HCT116 (cell line): ENCODE measurements around the gene PAX9. TPM values are rescaled to one million over a fixed set of nuclear protein-coding genes. Genes with fewer than 3 reads are reported as not detected.

Experiments
- ATAC-seq: fragments of 200-7000 bp; cut with Tn5 transposase; 2 replicates; pipeline ENCODE4 v1.9.1; 2020; ENCODE audit warnings: mild to moderate bottlenecking, moderate library complexity
- BruUV-seq: library from RNA; stranded (reverse); fragments of 400-500 nt; replicated peaks from 2 replicates; lab custom pipeline; 2021; lab: Mats Ljungman, UMichigan
- CTCF ChIA-PET: fragments of 300-600 bp; sonication (Branson Sonifier 250); formaldehyde crosslinking; loops from one replicate; lab custom pipeline; 2021; ENCODE audit warnings: antibody characterized with exemption; lab: Charles Lee
- POLR2A ChIA-PET: fragments of 300-600, 350-600 bp; sonication (Branson Sonifier 250); formaldehyde crosslinking; loops from one replicate; lab custom pipeline; 2021; ENCODE audit warnings: antibody characterized with exemption; lab: Charles Lee
- RAD21 ChIA-PET, 2 experiments: fragments of 300-600 bp; sonication (Branson Sonifier 250); formaldehyde crosslinking; loops; one replicate each; lab custom pipeline; 2023; ENCODE audit warnings: low total read pairs in 2 of 2; ENCODE audit not compliant: uncharacterized antibody in 2 of 2, unreplicated experiment in 2 of 2, low non-redundant PET in 1 of 2; lab: Charles Lee
- DNase-seq: peaks from one replicate; pipeline ENCODE4 v3.0.0-alpha.2; 2010; ENCODE audit warnings: low read depth, low spot score
- H2AFZ ChIP-seq: fragments of 200-600 bp; shearing (Covaris generic), sonication (generic); 2 replicates; pipeline ENCODE4 v1.6.1; 2017; ENCODE audit warnings: low read depth, mixed run types, mixed read lengths, antibody characterized with exemption, low read length; ENCODE audit not compliant: poor library complexity, severe bottlenecking
- H3K27ac ChIP-seq: 2 replicates; pipeline ENCODE4 v1.5.1; 2012; ENCODE audit warnings: low read depth, low read length
- H3K27me3 ChIP-seq: fragments of 200-600 bp; sonication (generic); 2 replicates; pipeline ENCODE4 v1.6.1; 2016; ENCODE audit warnings: mixed run types, low read length, mixed read lengths; ENCODE audit not compliant: insufficient read depth
- H3K36me3 ChIP-seq, 2 experiments: fragments of 200-500 bp in 1 of 2; fragments of 200-600 bp in 1 of 2; sonication (Bioruptor generic) in 1 of 2; sonication (generic) in 1 of 2; 2 replicates each; pipeline versions ENCODE4 v1.5.1 to v1.6.1; 2014 to 2016; ENCODE audit warnings: low read length in 2 of 2, inconsistent platforms in 1 of 2, mixed read lengths in 1 of 2, mixed run types in 1 of 2; ENCODE audit not compliant: insufficient read depth in 2 of 2, control insufficient read depth in 1 of 2
- H3K4me1 ChIP-seq, 2 experiments: fragments of 200-600 bp in 1 of 2; sonication (generic) in 1 of 2; 2 replicates each; pipeline versions ENCODE4 v1.5.1 to v1.6.1; 2012 to 2017; ENCODE audit warnings: low read length in 2 of 2, inconsistent platforms in 1 of 2, mild to moderate bottlenecking in 1 of 2, mixed read lengths in 1 of 2, mixed run types in 1 of 2, moderate library complexity in 1 of 2; ENCODE audit not compliant: insufficient read depth in 2 of 2, control insufficient read depth in 1 of 2
- H3K4me2 ChIP-seq: fragments of 200-600 bp; sonication (generic); 2 replicates; pipeline ENCODE4 v1.6.1; 2017; ENCODE audit warnings: mixed run types, low read length, mixed read lengths
- H3K4me3 ChIP-seq, 2 experiments: fragments of 200-600 bp in 1 of 2; sonication (generic) in 1 of 2; replicated peaks in 1 of 2; 2 replicates each; pipeline ENCODE4 v1.5.1; 2011 to 2016; ENCODE audit warnings: low read length in 2 of 2, control low read depth in 1 of 2, low read depth in 1 of 2, mild to moderate bottlenecking in 1 of 2, mixed read lengths in 1 of 2, mixed run types in 1 of 2
- H3K79me2 ChIP-seq: fragments of 200-600 bp; sonication (generic); 2 replicates; pipeline ENCODE4 v1.6.1; 2017; ENCODE audit warnings: mild to moderate bottlenecking, mixed run types, low read length, moderate library complexity, mixed read lengths; ENCODE audit not compliant: insufficient read depth
- H3K9ac ChIP-seq: fragments of 200-600 bp; sonication (generic); 2 replicates; pipeline ENCODE4 v1.6.1; 2016; ENCODE audit warnings: low read length, mixed read lengths
- H3K9me2 ChIP-seq: fragments of 200-600 bp; sonication (generic), shearing (Covaris generic); 2 replicates; pipeline ENCODE4 v1.6.1; 2017; ENCODE audit warnings: mixed run types, mild to moderate bottlenecking, moderate library complexity; ENCODE audit not compliant: insufficient read depth
- H3K9me3 ChIP-seq, 2 experiments: fragments of 200-500 bp in 1 of 2; fragments of 200-600 bp in 1 of 2; sonication (Bioruptor generic) in 1 of 2; sonication (generic) in 1 of 2; 2 replicates each; pipeline ENCODE4 v1.6.1; 2014 to 2017; ENCODE audit warnings: low read length in 2 of 2, mixed read lengths in 2 of 2, inconsistent platforms in 1 of 2, low read depth in 1 of 2, mild to moderate bottlenecking in 1 of 2, mixed run types in 1 of 2, moderate library complexity in 1 of 2; ENCODE audit not compliant: control insufficient read depth in 1 of 2, insufficient read depth in 1 of 2
- H4K20me1 ChIP-seq: fragments of 200-600 bp; sonication (generic), shearing (Covaris generic); 2 replicates; pipeline ENCODE4 v1.6.1; 2017; ENCODE audit warnings: mixed run types, mild to moderate bottlenecking, moderate library complexity; ENCODE audit not compliant: insufficient read depth
- CBX3 ChIP-seq: IDR thresholded peaks from 2 replicates; pipeline ENCODE4 v1.6.1; 2012; ENCODE audit warnings: low read depth
- CEBPB ChIP-seq: IDR thresholded peaks from 2 replicates; pipeline ENCODE4 v1.6.1; 2012; ENCODE audit warnings: low read depth
- ELF1 ChIP-seq: IDR thresholded peaks from 2 replicates; pipeline ENCODE4 v1.6.1; 2012; ENCODE audit warnings: low read depth, borderline replicate concordance
- FOSL1 ChIP-seq: IDR thresholded peaks from 2 replicates; pipeline ENCODE4 v1.6.1; 2012; ENCODE audit warnings: low read depth
- MAX ChIP-seq: IDR thresholded peaks from 2 replicates; pipeline ENCODE4 v1.6.1; 2012
- POLR2A ChIP-seq: IDR thresholded peaks from 2 replicates; pipeline ENCODE4 v1.7.0; 2011; ENCODE audit warnings: borderline replicate concordance; ENCODE audit not compliant: insufficient read depth, insufficient read length; ENCODE audit errors: extremely low read depth
- POLR2AphosphoS5 ChIP-seq: IDR thresholded peaks from 2 replicates; pipeline ENCODE4 v1.6.1; 2011; ENCODE audit warnings: mild to moderate bottlenecking, low read depth, low read length, moderate library complexity
- RAD21 ChIP-seq: IDR thresholded peaks from 2 replicates; pipeline ENCODE4 v1.6.1; 2012; ENCODE audit warnings: low read depth, mild to moderate bottlenecking
- TCF7L2 ChIP-seq: IDR thresholded peaks from 2 replicates; pipeline ENCODE4 v1.7.0; 2011; ENCODE audit warnings: borderline replicate concordance, inconsistent platforms; ENCODE audit not compliant: insufficient read depth, insufficient read length; ENCODE audit errors: extremely low read depth
- YY1 ChIP-seq: IDR thresholded peaks from 2 replicates; pipeline ENCODE4 v1.6.1; 2011; ENCODE audit warnings: low read length, low read depth, moderate library complexity, mild to moderate bottlenecking; ENCODE audit not compliant: insufficient replicate concordance; ENCODE audit errors: extremely low read depth
- ZFX ChIP-seq: fragments of 450-650 bp; IDR thresholded peaks from 2 replicates; pipeline ENCODE4 v1.6.1; 2017
- ZNF274 ChIP-seq: fragments of 200-500 bp; sonication (Bioruptor generic); IDR thresholded peaks from 2 replicates; pipeline ENCODE4 v1.6.1; 2014; ENCODE audit warnings: mild to moderate bottlenecking, low read depth, low read length, inconsistent platforms
- intact Hi-C: fragments of 100-400 bp; cut with micrococcal nuclease; formaldehyde crosslinking; loops from 2 replicates; pipeline ENCODE4 v1.10.0; 2022
- total RNA-seq: library from RNA; stranded (reverse); gene quantifications from one replicate; pipeline ENCODE4 v1.2.1, GENCODE V29; 2021; ENCODE audit not compliant: unreplicated experiment
- TF ChIP-seq, protein P1 (sequence below): IDR thresholded peaks from 2 replicates; pipeline ENCODE4 v1.6.1; 2011; ENCODE audit warnings: mild to moderate bottlenecking, low read length, moderate library complexity; ENCODE audit not compliant: insufficient replicate concordance; ENCODE audit errors: extremely low read depth
- TF ChIP-seq, protein P2 (sequence below), 3 experiments: fragments of 200-600 bp in 1 of 3; sonication (generic) in 1 of 3; IDR thresholded peaks in 2 of 3; conservative IDR thresholded peaks in 1 of 3; 2 replicates each; pipeline ENCODE4 v1.5.1; 2012 to 2017; ENCODE audit warnings: low read depth in 2 of 3, low read length in 2 of 3, antibody characterized with exemption in 1 of 3, borderline replicate concordance in 1 of 3, control low read depth in 1 of 3, mild to moderate bottlenecking in 1 of 3, mixed read lengths in 1 of 3, mixed run types in 1 of 3, moderate library complexity in 1 of 3; ENCODE audit not compliant: insufficient read depth in 1 of 3

Gene PAX9
- total RNA-seq, 1 experiment from 2014 or later: 5.2 TPM

DNA sequence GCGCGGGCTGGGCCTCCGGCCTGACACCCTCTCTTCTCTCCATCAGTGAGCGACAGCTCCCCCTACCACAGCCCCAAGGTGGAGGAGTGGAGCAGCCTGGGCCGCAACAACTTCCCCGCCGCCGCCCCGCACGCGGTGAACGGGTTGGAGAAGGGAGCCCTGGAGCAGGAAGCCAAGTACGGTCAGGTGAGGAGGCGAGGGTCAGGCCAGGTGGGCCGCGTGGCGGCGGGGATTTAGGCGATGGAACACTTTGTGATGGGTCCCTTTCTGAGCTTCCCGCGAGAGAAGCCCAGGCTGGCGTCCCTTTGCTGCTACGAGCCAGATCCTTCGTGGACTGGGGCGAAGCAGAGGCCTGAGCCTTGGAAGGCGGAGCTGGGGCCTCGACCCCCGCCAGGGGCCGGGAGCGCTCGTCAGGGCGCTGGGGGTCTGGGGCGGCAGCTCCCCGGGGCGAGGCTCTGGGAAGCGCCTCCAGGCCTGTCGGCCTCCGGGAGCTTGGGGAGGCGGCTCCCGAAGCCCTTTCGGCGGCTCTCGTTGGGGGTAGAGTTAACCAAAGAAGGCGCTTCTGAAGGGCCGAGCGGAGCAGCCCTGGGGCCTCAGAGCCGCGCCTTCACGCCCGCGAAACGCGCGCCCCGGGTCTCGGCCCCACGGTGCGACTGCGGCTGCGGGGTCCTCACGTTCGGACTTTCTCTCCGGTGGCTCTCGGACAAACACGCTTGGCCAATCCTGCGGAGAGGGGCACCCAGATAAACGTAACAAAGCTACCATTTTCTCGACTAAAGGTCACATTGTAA, 5.0 kb downstream of the PAX9 start:
- H3K9me3 ChIP-seq: no peaks in the 10 kb centered on the region
- peaks cover 4 to 5% of the 10 kb centered on the region in 2 experiments; a peak in 1 of 4 replicates for H3K4me1 ChIP-seq
- BruUV-seq: no TSS peak
- CTCF ChIA-PET: interaction anchor here (0.7 to 1.2 kb wide), 2 partner anchors 10 to 11 kb away, joined by 3 to 4 read pairs; no protein-coding TSS in a partner anchor
- no peaks in the 10 kb centered on the region for H3K9me2 ChIP-seq
- H3K79me2 ChIP-seq: no peaks in the 10 kb centered on the region
- H3K27ac ChIP-seq: no peak overlapping the region
- RAD21 ChIA-PET: no interaction called here
- no peak overlapping the region for H3K9ac ChIP-seq
- no peaks in the 10 kb centered on the region for H3K27me3 ChIP-seq
- ATAC-seq: no peak
- no peaks in the 10 kb centered on the region for H4K20me1 ChIP-seq
- H3K4me3 ChIP-seq: no peak overlapping the region
- H2AFZ ChIP-seq: no peak overlapping the region
- peaks cover 0 to 3% of the 10 kb centered on the region in 2 experiments; a peak in 2 of 4 replicates for H3K36me3 ChIP-seq
- POLR2A ChIA-PET: no interaction called here
- TF ChIP-seq RAD21 (no peak), YY1 (no peak), POLR2AphosphoS5 (no peak), ZNF274 (no peak), MAX (no peak), CEBPB (no peak), POLR2A (no peak)
- intact Hi-C loops: no loop called here
- DNase-seq: no peak
- no peak overlapping the region for H3K4me2 ChIP-seq

- H3K4me3 ChIP-seq: no peak overlapping the region
- no peaks in the 10 kb centered on the region; a peak in 1 of 4 replicates for H3K4me1 ChIP-seq
- no peaks in the 10 kb centered on the region for H3K9me3 ChIP-seq
- no peaks in the 10 kb centered on the region for H4K20me1 ChIP-seq
- H2AFZ ChIP-seq: no peak overlapping the region
- no peaks in the 10 kb centered on the region for H3K9me2 ChIP-seq
- intact Hi-C loops: no loop called here
- H3K9ac ChIP-seq: no peak overlapping the region
- H3K27ac ChIP-seq: no peak overlapping the region
- ChIA-PET CTCF (interaction anchor here (0.7 to 1.2 kb wide), 2 partner anchors 11 to 12 kb away, joined by 3 to 4 read pairs; no protein-coding TSS in a partner anchor), RAD21 (no interaction called here), POLR2A (no interaction called here)
- H3K27me3 ChIP-seq: no peaks in the 10 kb centered on the region
- H3K79me2 ChIP-seq: no peaks in the 10 kb centered on the region
- ATAC-seq (no peak), DNase-seq (no peak)
- no TSS peak for BruUV-seq
- H3K4me2 ChIP-seq: no peak overlapping the region
- H3K36me3 ChIP-seq: peaks cover 0 to 3% of the 10 kb centered on the region in 2 experiments; a peak in 2 of 4 replicates
- TF ChIP-seq YY1: no peak
- no peak for TF ChIP-seq FOSL1
- TF ChIP-seq TCF7L2: no peak
- TF ChIP-seq, protein P1, sequence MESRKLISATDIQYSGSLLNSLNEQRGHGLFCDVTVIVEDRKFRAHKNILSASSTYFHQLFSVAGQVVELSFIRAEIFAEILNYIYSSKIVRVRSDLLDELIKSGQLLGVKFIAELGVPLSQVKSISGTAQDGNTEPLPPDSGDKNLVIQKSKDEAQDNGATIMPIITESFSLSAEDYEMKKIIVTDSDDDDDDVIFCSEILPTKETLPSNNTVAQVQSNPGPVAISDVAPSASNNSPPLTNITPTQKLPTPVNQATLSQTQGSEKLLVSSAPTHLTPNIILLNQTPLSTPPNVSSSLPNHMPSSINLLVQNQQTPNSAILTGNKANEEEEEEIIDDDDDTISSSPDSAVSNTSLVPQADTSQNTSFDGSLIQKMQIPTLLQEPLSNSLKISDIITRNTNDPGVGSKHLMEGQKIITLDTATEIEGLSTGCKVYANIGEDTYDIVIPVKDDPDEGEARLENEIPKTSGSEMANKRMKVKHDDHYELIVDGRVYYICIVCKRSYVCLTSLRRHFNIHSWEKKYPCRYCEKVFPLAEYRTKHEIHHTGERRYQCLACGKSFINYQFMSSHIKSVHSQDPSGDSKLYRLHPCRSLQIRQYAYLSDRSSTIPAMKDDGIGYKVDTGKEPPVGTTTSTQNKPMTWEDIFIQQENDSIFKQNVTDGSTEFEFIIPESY: no peak
- TF ChIP-seq POLR2AphosphoS5: no peak
- no peak for TF ChIP-seq ELF1
- TF ChIP-seq CBX3: no peak
- TF ChIP-seq ZFX: no peak
- TF ChIP-seq, protein P2, sequence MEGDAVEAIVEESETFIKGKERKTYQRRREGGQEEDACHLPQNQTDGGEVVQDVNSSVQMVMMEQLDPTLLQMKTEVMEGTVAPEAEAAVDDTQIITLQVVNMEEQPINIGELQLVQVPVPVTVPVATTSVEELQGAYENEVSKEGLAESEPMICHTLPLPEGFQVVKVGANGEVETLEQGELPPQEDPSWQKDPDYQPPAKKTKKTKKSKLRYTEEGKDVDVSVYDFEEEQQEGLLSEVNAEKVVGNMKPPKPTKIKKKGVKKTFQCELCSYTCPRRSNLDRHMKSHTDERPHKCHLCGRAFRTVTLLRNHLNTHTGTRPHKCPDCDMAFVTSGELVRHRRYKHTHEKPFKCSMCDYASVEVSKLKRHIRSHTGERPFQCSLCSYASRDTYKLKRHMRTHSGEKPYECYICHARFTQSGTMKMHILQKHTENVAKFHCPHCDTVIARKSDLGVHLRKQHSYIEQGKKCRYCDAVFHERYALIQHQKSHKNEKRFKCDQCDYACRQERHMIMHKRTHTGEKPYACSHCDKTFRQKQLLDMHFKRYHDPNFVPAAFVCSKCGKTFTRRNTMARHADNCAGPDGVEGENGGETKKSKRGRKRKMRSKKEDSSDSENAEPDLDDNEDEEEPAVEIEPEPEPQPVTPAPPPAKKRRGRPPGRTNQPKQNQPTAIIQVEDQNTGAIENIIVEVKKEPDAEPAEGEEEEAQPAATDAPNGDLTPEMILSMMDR (IDR thresholded peaks at IDR 0.05 in 2 of 3, conservative IDR thresholded peaks at IDR 0.05 in 1 of 3; ENCODE audit: borderline replicate concordance in 1 of 3, insufficient read depth in 1 of 3, low read depth in 2 of 3, low read length in 2 of 3): no peak
- TF ChIP-seq RAD21: no peak
- TF ChIP-seq CEBPB: no peak
- TF ChIP-seq ZNF274: no peak
These were observed 6.0 kb downstream of the PAX9 start for GRCh38 chr14:36667679-36668078.
